ENCODE results near the gene SPEG. TPM values are rescaled to one million over a fixed set of nuclear protein-coding genes. Genes with fewer than 3 reads are reported as not detected.

The SPEG gene
- total RNA-seq, 2 experiments from 2014 or later, result 15.3 to 17.7 TPM

GRCh38 chr2:219477179-219477578 is 42.5 kb downstream of the SPEG start:
- Mint-ChIP-seq H3K27me3 (peaks cover 20% of the 10 kb centered on the region), H3K9me3 (no peaks in the 10 kb centered on the region), H3K4me3 (no peak overlapping the region), H3K4me1 (ENCODE audit: low read depth) (peaks cover 5% of the 10 kb centered on the region), H3K36me3 (ENCODE audit: low read depth) (no peaks in the 10 kb centered on the region), H3K27ac (no peak overlapping the region)
- Histone ChIP-seq H3K4me1 (ENCODE audit: insufficient read depth, low read length) (no peaks in the 10 kb centered on the region), H3K9me3 (ENCODE audit: control insufficient read depth in 1 of 2, insufficient read depth in 1 of 2, low read length in 2 of 2) (no peaks in the 10 kb centered on the region), H3K4me3 (ENCODE audit: low read length) (no peak overlapping the region), H3K27ac (ENCODE audit: low read depth in 1 of 2, low read length in 2 of 2) (no peak overlapping the region), H3K27me3 (ENCODE audit: control insufficient read depth in 1 of 2, insufficient read depth in 2 of 2, low read length in 2 of 2) (peaks cover under 1 to 9% of the 10 kb centered on the region in 2 experiments), H3K36me3 (ENCODE audit: insufficient read depth, low read length) (no peaks in the 10 kb centered on the region)
- ATAC-seq (ENCODE audit: poor library complexity) (no peak), DNase-seq (no peak)
- CTCF ChIA-PET, result no interaction called here
- POLR2A ChIA-PET, result no interaction called here
- intact Hi-C loops (cut with DNase I, micrococcal nuclease), result no loop called here
- no peak for TF ChIP-seq CTCF (IDR thresholded peaks at IDR 0.05)

- ChIA-PET CTCF (interaction anchor here (1.0 kb wide), 1 partner anchor 52 kb away, joined by 5 read pairs; no protein-coding TSS in a partner anchor), POLR2A (no interaction called here)
- Histone ChIP-seq H3K4me3 (ENCODE audit: low read length) (no peak overlapping the region), H3K27me3 (ENCODE audit: control insufficient read depth in 1 of 2, insufficient read depth in 2 of 2, low read length in 2 of 2) (peaks cover 7 to 13% of the 10 kb centered on the region in 2 experiments), H3K4me1 (ENCODE audit: insufficient read depth, low read length) (no peaks in the 10 kb centered on the region), H3K36me3 (ENCODE audit: insufficient read depth, low read length) (no peaks in the 10 kb centered on the region), H3K9me3 (ENCODE audit: control insufficient read depth in 1 of 2, insufficient read depth in 1 of 2, low read length in 2 of 2) (peaks cover 0 to 3% of the 10 kb centered on the region in 2 experiments), H3K27ac (ENCODE audit: low read depth in 1 of 2, low read length in 2 of 2) (no peak overlapping the region)
- intact Hi-C loops (cut with DNase I, micrococcal nuclease), result no loop called here
- Mint-ChIP-seq H3K27ac (no peak overlapping the region), H3K36me3 (ENCODE audit: low read depth) (no peaks in the 10 kb centered on the region), H3K27me3 (peaks cover 25% of the 10 kb centered on the region), H3K4me1 (ENCODE audit: low read depth) (peaks cover 5% of the 10 kb centered on the region), H3K4me3 (no peak overlapping the region), H3K9me3 (no peaks in the 10 kb centered on the region)
- ATAC-seq (ENCODE audit: poor library complexity), result no peak
- TF ChIP-seq CTCF (IDR thresholded peaks at IDR 0.05), result no peak
- no peak for DNase-seq
Observed at GRCh38 chr2:219477815-219478214, 43.2 kb downstream of the SPEG start.

- TF ChIP-seq CTCF (IDR thresholded peaks at IDR 0.05), result no peak
- H3K27me3 ChIP-seq (ENCODE audit: control insufficient read depth in 1 of 2, insufficient read depth in 2 of 2, low read length in 2 of 2), result peaks cover 18 to 20% of the 10 kb centered on the region in 2 experiments
- DNase-seq (no peak), ATAC-seq (ENCODE audit: poor library complexity) (no peak)
- CTCF ChIA-PET, result interaction anchor here (1.0 kb wide), 1 partner anchor 51 kb away, joined by 5 read pairs; no protein-coding TSS in a partner anchor
- Mint-ChIP-seq H3K9me3 (no peaks in the 10 kb centered on the region), H3K4me1 (ENCODE audit: low read depth) (peaks cover 5% of the 10 kb centered on the region), H3K36me3 (ENCODE audit: low read depth) (no peaks in the 10 kb centered on the region), H3K27me3 (peaks cover 29% of the 10 kb centered on the region), H3K4me3 (no peak overlapping the region), H3K27ac (no peak overlapping the region)
- no peaks in the 10 kb centered on the region for H3K36me3 ChIP-seq (ENCODE audit: insufficient read depth, low read length)
- H3K4me3 ChIP-seq (ENCODE audit: low read length), result no peak overlapping the region
- H3K4me1 ChIP-seq (ENCODE audit: insufficient read depth, low read length), result peaks cover 5% of the 10 kb centered on the region
- peaks cover 0 to 4% of the 10 kb centered on the region in 2 experiments for H3K9me3 ChIP-seq (ENCODE audit: control insufficient read depth in 1 of 2, insufficient read depth in 1 of 2, low read length in 2 of 2)
- H3K27ac ChIP-seq (ENCODE audit: low read depth in 1 of 2, low read length in 2 of 2), result no peak overlapping the region
- POLR2A ChIA-PET, result no interaction called here
- intact Hi-C loops (cut with DNase I, micrococcal nuclease), result no loop called here
Observed at GRCh38 chr2:219478916-219479315, 44.3 kb downstream of the SPEG start.
